HEK293 (cell line): ENCODE measurements around the gene AUH.

Experiments used
- CTCF ChIA-PET: fragments of 350-600 bp; formaldehyde crosslinking; extraction: SDS; loops from one replicate; lab custom pipeline; 2021; ENCODE audit warnings: antibody characterized with exemption; lab: Yijun Ruan, JAX
- POLR2A ChIA-PET: fragments of 300-600 bp; formaldehyde crosslinking; extraction: SDS; loops from one replicate; lab custom pipeline; 2020; ENCODE audit warnings: antibody characterized with exemption, inconsistent platforms; lab: Yijun Ruan, JAX
- H3K27ac ChIP-seq: fragments of 200-500 bp; sonication (Bioruptor generic); 2 replicates; pipeline ENCODE4 v1.5.1; 2014; ENCODE audit warnings: low read depth, low read length, control low read depth, inconsistent platforms; ENCODE audit errors: extremely low read depth
- H3K36me3 ChIP-seq, 2 experiments: fragments of 200-500 bp in 1 of 2; sonication (Bioruptor generic) in 1 of 2; 1 replicate in 1 of 2; 2 replicates in 1 of 2; pipeline ENCODE4 v1.5.1; 2014 to 2017; ENCODE audit warnings: inconsistent platforms in 2 of 2, low read length in 2 of 2; ENCODE audit not compliant: control insufficient read depth in 2 of 2, insufficient read depth in 1 of 2
- H3K4me1 ChIP-seq: fragments of 200-500 bp; sonication (Bioruptor generic); 2 replicates; pipeline ENCODE4 v1.5.1; 2014; ENCODE audit warnings: mild to moderate bottlenecking, low read length, inconsistent platforms; ENCODE audit not compliant: control insufficient read depth, insufficient read depth
- H3K4me3 ChIP-seq: 2 replicates; pipeline ENCODE4 v1.5.1; 2011; ENCODE audit warnings: low read depth, mild to moderate bottlenecking, control low read depth, low read length, moderate library complexity
- H3K9me3 ChIP-seq: fragments of 200-500 bp; sonication (Bioruptor generic); 2 replicates; pipeline ENCODE4 v1.5.1; 2014; ENCODE audit warnings: low read depth, low read length, inconsistent platforms; ENCODE audit not compliant: control insufficient read depth, insufficient read depth
- EGR2 ChIP-seq: fragments of 450-650 bp; formaldehyde crosslinking; IDR thresholded peaks from 2 replicates; pipeline ENCODE4 v1.5.1; 2016; ENCODE audit warnings: low read depth, missing biosample characterization, missing genetic modification characterization
- KLF8 ChIP-seq: fragments of 450-650 bp; formaldehyde crosslinking; IDR thresholded peaks from 2 replicates; pipeline ENCODE4 v1.5.1; 2016; ENCODE audit warnings: missing biosample characterization, missing genetic modification characterization
- PRDM10 ChIP-seq: fragments of 450-650 bp; formaldehyde crosslinking; IDR thresholded peaks from 2 replicates; pipeline ENCODE4 v1.5.1; 2016; ENCODE audit warnings: missing biosample characterization, missing genetic modification characterization
- PRDM2 ChIP-seq: fragments of 450-650 bp; formaldehyde crosslinking; IDR thresholded peaks from 2 replicates; pipeline ENCODE4 v1.5.1; 2016; ENCODE audit warnings: missing biosample characterization, missing genetic modification characterization, borderline replicate concordance
- RBAK ChIP-seq: fragments of 450-650 bp; formaldehyde crosslinking; IDR thresholded peaks from 2 replicates; pipeline ENCODE4 v1.5.1; 2016; ENCODE audit warnings: missing biosample characterization, missing genetic modification characterization
- SETDB1 ChIP-seq: IDR thresholded peaks from one replicate; pipeline ENCODE4 v1.6.1; 2017; ENCODE audit warnings: mild to moderate bottlenecking, low read length, moderate library complexity, mixed read lengths; ENCODE audit not compliant: insufficient read length
- SP2 ChIP-seq: fragments of 450-650 bp; formaldehyde crosslinking; IDR thresholded peaks from 2 replicates; pipeline ENCODE4 v1.5.1; 2016; ENCODE audit warnings: missing biosample characterization, missing genetic modification characterization
- SP7 ChIP-seq: fragments of 450-650 bp; formaldehyde crosslinking; IDR thresholded peaks from 2 replicates; pipeline ENCODE4 v1.5.1; 2016; ENCODE audit warnings: missing biosample characterization, missing genetic modification characterization
- ZBTB44 ChIP-seq: fragments of 450-650 bp; IDR thresholded peaks from 2 replicates; pipeline ENCODE4 v1.5.1; 2018; ENCODE audit warnings: missing biosample characterization, mild to moderate bottlenecking, missing genetic modification characterization
- ZNF140 ChIP-seq: fragments of 450-650 bp; formaldehyde crosslinking; IDR thresholded peaks from 2 replicates; pipeline ENCODE4 v1.5.1; 2016; ENCODE audit warnings: missing biosample characterization, missing genetic modification characterization
- ZNF157 ChIP-seq: fragments of 450-650 bp; formaldehyde crosslinking; IDR thresholded peaks from 2 replicates; pipeline ENCODE4 v1.5.1; 2016; ENCODE audit warnings: missing biosample characterization, missing genetic modification characterization
- ZNF221 ChIP-seq: fragments of 450-650 bp; formaldehyde crosslinking; IDR thresholded peaks from 2 replicates; pipeline ENCODE4 v1.5.1; 2017; ENCODE audit warnings: missing biosample characterization, missing genetic modification characterization, borderline replicate concordance
- ZNF433 ChIP-seq: fragments of 450-650 bp; formaldehyde crosslinking; IDR thresholded peaks from 2 replicates; pipeline ENCODE4 v1.5.1; 2016; ENCODE audit warnings: missing biosample characterization, missing genetic modification characterization, low read depth
- ZNF530 ChIP-seq: fragments of 450-650 bp; formaldehyde crosslinking; IDR thresholded peaks from 2 replicates; pipeline ENCODE4 v1.5.1; 2016; ENCODE audit warnings: low read depth, missing biosample characterization, missing genetic modification characterization
- ZNF626 ChIP-seq: fragments of 450-650 bp; sonication (Bioruptor Pico); formaldehyde crosslinking; IDR thresholded peaks from 2 replicates; pipeline ENCODE4 v1.5.1; 2018; ENCODE audit warnings: missing biosample characterization, missing genetic modification characterization, inconsistent platforms
- ZNF654 ChIP-seq: fragments of 450-650 bp; formaldehyde crosslinking; IDR thresholded peaks from 2 replicates; pipeline ENCODE4 v1.5.1; 2016; ENCODE audit warnings: low read depth, missing biosample characterization, missing genetic modification characterization
- ZSCAN23 ChIP-seq: fragments of 450-650 bp; formaldehyde crosslinking; IDR thresholded peaks from 2 replicates; pipeline ENCODE4 v1.5.1; 2016; ENCODE audit warnings: missing biosample characterization, missing genetic modification characterization
- ZXDB ChIP-seq: fragments of 450-650 bp; formaldehyde crosslinking; IDR thresholded peaks from 2 replicates; pipeline ENCODE4 v1.5.1; 2016; ENCODE audit warnings: missing biosample characterization, missing genetic modification characterization
- TF ChIP-seq, protein P1 (sequence below): fragments of 450-650 bp; formaldehyde crosslinking; IDR thresholded peaks from 2 replicates; pipeline ENCODE4 v1.5.1; 2017; ENCODE audit warnings: missing biosample characterization, missing genetic modification characterization
- TF ChIP-seq, protein P2 (sequence below): fragments of 450-650 bp; formaldehyde crosslinking; IDR thresholded peaks from 2 replicates; pipeline ENCODE4 v1.5.1; 2016; ENCODE audit warnings: missing biosample characterization, missing genetic modification characterization
- TF ChIP-seq, protein P3 (sequence below): fragments of 450-650 bp; formaldehyde crosslinking; IDR thresholded peaks from 2 replicates; pipeline ENCODE4 v1.5.1; 2016; ENCODE audit warnings: missing biosample characterization, missing genetic modification characterization, low read depth

The AUH gene

DNA sequence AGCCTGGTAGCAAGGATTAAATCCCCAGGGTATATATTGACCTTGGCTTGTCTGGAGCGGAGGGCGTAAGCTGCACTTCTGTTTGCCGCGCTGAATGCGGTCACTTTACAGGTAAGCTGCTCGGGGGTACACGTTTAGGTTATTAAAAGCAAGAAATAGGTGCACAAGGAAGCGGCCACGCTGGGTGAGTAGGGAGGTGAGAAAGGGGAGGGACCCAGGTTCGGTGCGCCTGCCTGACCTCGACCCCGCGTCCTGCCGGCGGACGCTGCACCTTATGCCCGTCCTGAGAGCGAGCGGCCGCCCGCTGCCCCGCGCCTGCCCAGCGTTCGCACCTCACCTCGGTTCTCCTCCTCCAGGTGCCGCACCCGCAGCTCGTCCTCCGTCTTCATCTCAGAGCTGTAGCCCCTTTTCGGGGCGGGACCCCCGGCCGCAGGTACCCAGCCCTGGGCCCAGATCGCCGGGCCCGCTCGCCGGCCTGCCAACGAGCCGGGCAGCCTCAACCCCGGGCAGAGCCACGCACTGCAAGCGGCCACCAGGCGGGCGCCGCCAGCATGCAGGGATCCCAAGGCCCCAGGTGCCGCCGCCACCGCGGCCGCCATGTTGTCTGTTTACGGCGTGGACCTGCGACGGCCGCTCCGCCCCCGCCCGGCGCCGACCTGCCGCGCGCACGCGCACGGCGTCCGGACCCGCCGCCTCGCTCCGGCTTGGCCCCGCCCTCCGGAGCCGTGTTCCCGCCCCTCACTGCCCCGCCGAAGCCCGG, at the start of gene AUH (continued):
- TF ChIP-seq SETDB1 (no peak), ZSCAN23 (no peak), ZNF157 (tag by site-specific recombination) (no peak), ZNF530 (tag by site-specific recombination) (no peak), ZNF140 (tag by site-specific recombination) (no peak), ZNF626 (tag by site-specific recombination) (no peak), SP7 (no peak), ZNF221 (tag by site-specific recombination) (no peak), ZNF654 (tag by site-specific recombination) (no peak), ZXDB (tag by site-specific recombination) (no peak), ZBTB44 (tag by site-specific recombination) (no peak), RBAK (no peak), SP2 (tag by site-specific recombination) (peak; percentile 33), PRDM10 (tag by site-specific recombination) (no peak), ZNF433 (tag by site-specific recombination) (no peak), EGR2 (no peak)
- TF ChIP-seq, protein P1, sequence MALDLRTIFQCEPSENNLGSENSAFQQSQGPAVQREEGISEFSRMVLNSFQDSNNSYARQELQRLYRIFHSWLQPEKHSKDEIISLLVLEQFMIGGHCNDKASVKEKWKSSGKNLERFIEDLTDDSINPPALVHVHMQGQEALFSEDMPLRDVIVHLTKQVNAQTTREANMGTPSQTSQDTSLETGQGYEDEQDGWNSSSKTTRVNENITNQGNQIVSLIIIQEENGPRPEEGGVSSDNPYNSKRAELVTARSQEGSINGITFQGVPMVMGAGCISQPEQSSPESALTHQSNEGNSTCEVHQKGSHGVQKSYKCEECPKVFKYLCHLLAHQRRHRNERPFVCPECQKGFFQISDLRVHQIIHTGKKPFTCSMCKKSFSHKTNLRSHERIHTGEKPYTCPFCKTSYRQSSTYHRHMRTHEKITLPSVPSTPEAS (tag by site-specific recombination) = no peak
- TF ChIP-seq, protein P2, sequence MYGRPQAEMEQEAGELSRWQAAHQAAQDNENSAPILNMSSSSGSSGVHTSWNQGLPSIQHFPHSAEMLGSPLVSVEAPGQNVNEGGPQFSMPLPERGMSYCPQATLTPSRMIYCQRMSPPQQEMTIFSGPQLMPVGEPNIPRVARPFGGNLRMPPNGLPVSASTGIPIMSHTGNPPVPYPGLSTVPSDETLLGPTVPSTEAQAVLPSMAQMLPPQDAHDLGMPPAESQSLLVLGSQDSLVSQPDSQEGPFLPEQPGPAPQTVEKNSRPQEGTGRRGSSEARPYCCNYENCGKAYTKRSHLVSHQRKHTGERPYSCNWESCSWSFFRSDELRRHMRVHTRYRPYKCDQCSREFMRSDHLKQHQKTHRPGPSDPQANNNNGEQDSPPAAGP (tag by site-specific recombination) = no peak

DNA sequence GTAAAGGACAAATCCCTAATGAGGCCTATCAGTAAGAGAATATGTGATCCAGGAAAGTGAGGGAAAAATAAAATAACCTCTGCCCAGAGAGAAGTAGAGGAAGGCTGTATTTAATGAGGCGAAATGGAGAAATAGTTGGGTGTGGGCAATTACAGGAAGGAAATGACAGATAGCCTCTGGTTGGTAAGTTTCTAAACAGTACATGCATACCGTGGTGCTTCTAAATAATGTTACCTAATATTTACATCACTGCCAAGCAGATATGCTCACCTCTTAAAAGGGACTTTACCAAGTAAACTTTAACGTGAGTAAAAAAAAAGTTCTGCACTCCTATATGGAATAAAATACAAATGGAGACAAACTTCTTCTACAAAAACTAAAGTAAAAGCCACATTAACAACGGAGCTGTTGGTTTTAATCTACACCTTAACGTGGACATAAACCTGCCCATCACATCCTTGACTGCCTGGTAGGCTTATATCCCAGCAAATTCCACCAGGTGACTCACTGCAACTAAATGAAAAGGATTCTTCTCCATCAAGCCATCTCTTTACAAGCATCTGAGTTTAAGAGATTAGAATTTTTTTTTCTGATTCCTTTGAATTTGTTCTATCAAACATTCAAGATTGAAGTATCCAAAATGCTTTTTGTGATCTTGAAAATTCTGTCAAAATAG, 49.5 kb upstream of the AUH start:
- H3K36me3 ChIP-seq = peaks cover 0 to 24% of the 10 kb centered on the region in 2 experiments; a peak in 1 of 3 replicates
- POLR2A ChIA-PET = no interaction called here
- no peak overlapping the region for H3K4me3 ChIP-seq
- no peaks in the 10 kb centered on the region for H3K9me3 ChIP-seq
- no peak overlapping the region for H3K27ac ChIP-seq
- CTCF ChIA-PET = interaction anchor here (0.6 to 0.7 kb wide), 4 partner anchors 18 to 469 kb away, joined by 3 to 4 read pairs (median 3); no protein-coding TSS in a partner anchor
- no peaks in the 10 kb centered on the region for H3K4me1 ChIP-seq
- TF ChIP-seq KLF8 (no peak), PRDM2 (no peak)
- TF ChIP-seq, protein P3, sequence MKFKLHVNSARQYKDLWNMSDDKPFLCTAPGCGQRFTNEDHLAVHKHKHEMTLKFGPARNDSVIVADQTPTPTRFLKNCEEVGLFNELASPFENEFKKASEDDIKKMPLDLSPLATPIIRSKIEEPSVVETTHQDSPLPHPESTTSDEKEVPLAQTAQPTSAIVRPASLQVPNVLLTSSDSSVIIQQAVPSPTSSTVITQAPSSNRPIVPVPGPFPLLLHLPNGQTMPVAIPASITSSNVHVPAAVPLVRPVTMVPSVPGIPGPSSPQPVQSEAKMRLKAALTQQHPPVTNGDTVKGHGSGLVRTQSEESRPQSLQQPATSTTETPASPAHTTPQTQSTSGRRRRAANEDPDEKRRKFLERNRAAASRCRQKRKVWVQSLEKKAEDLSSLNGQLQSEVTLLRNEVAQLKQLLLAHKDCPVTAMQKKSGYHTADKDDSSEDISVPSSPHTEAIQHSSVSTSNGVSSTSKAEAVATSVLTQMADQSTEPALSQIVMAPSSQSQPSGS (tag by site-specific recombination) = no peak
